Measurements from ENCODE around the gene REC8. TPM values are rescaled to one million over a fixed set of nuclear protein-coding genes. Genes with fewer than 3 reads are reported as not detected.

Gene REC8
- total and polyA plus RNA-seq, 2 of the 4 experiments (the other 2 are of a cell fraction) = 0.36 to 3.5 TPM

DNA sequence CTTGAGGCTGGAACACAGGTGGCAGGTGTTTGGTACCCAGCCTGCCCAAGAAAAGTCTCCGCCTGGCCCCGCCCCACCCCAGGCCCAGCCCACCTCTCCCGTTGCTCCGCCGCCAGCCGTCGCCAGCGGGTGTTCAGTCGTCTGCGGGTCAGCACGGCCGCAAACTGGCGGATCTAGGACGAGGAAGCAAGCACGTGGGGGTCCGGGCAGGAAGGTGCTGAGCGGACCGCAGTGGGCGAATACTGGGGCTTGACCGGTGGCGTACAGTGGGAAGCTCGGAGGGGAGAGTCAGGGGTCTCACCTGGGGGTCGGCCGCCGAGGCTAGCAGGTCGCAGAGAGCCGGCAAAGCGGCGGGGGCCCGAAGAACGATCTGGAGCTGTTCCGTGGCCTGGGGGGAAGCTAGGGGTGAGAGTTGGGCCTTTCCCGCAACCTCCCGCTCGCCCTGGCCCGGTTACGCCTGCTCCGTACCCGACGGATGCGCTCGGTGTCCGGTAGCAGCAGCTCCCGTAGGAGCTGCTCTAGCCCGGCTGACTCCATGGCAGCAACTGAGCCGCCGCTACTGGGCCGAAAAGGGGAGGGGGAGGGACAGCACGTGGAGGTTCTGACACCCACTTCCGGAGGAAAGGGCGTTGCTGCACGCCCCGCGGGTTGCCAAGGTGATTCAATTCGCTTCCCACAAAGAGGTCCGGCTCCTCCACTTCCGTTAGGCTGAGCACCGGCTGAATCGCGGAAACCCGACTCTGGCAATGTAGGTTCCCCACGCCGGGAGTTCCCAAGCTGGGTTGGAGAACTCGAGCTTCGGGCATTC, 16.6 kb downstream of the REC8 start, which contains the start of gene IPO4:
TSS of gene IPO4 (minus strand) at position 566 of the 808 bp plus-strand sequence. CDS start at position 537, 29 bp downstream.
- H2AK9ac ChIP-seq (replicated peaks; ENCODE audit: low read depth, low read length, poor library complexity) = peak within 1 kb of the TSS; percentile 99
- 0 out of 2 replicates have a peak within 1 kb of the TSS, but pooled peaks have one; percentile 11 for H3K56ac ChIP-seq (ENCODE audit: extremely low read depth, insufficient read depth, low read length)
- H3K9ac ChIP-seq (ENCODE audit: low read depth, low read length) = peak within 1 kb of the TSS; percentile 61
- H2BK120ac ChIP-seq (ENCODE audit: low read depth, low read length) = no peak within 1 kb of the TSS
- 0% methylated on average over 24 of the region's 65 CpGs; no CpG with 5 or more reads in 1 of the 2 experiments for WGBS, 2 experiments (ENCODE audit: extremely low coverage in 2 of 2, insufficient read length in 1 of 2)
- peak within 1 kb of the TSS; percentile 73 for H2AK5ac ChIP-seq (ENCODE audit: low read depth, low read length)
- in situ Hi-C loops (cut with MboI; ENCODE audit: low sequenced_read_pairs) = no loop called here
- peak within 1 kb of the TSS; percentile 51 for H3K14ac ChIP-seq (replicated peaks; ENCODE audit: low read depth, low read length)
- H3K79me1 ChIP-seq (ENCODE audit: low read depth in 1 of 2, low read length in 2 of 2) = peaks cover 21 to 67% of the 10 kb centered on the region in 2 experiments
- no peaks in the 10 kb centered on the region for H3K27me3 ChIP-seq (ENCODE audit: control insufficient read depth, insufficient read depth, low read length)
- dilution Hi-C loops (cut with HindIII; ENCODE audit: low sequenced_read_pairs, unreplicated experiment) = no loop called here
- no peak within 1 kb of the TSS for H2BK15ac ChIP-seq (ENCODE audit: low read depth, low read length)
- POLR2A ChIA-PET (ENCODE audit: unreplicated experiment) = interaction anchor here (0.6 kb wide), 2 partner anchors 8 to 109 kb away, joined by 3 read pairs; no protein-coding TSS in a partner anchor
- ATAC-seq (ENCODE audit: low read depth) (peak; percentile 96), DNase-seq (peak; percentile 98)
- H3K23ac ChIP-seq (ENCODE audit: low read depth, low read length) = peak within 1 kb of the TSS; percentile 74; the same call in 1 of the 2 replicates
- H3K4me3 ChIP-seq (ENCODE audit: insufficient read depth, low read depth, low read length) = peak within 1 kb of the TSS; percentile 53
- peaks cover 4% of the 10 kb centered on the region for H3K4me1 ChIP-seq (ENCODE audit: control insufficient read depth, insufficient read depth, low read length)
- peak within 1 kb of the TSS; percentile 96 for H2AFZ ChIP-seq (replicated peaks; ENCODE audit: low read length, poor library complexity)
- H4K8ac ChIP-seq (ENCODE audit: low read depth in 2 of 2, low read length in 2 of 2) = peak within 1 kb of the TSS; percentile 6 to 89; a peak in 2 of 4 replicates
- peak within 1 kb of the TSS; percentile 53 for H4K91ac ChIP-seq (ENCODE audit: insufficient read depth, low read depth, low read length)
- 0 out of 2 replicates have a peak within 1 kb of the TSS, but pooled peaks have one; percentile 15 for H4K5ac ChIP-seq (ENCODE audit: low read depth, low read length)
- intact Hi-C loops (cut with micrococcal nuclease) = no loop called here
- H3K4me2 ChIP-seq (ENCODE audit: low read depth, low read length) = peak within 1 kb of the TSS; percentile 78
- peak within 1 kb of the TSS; percentile 38 for H2BK5ac ChIP-seq (ENCODE audit: low read depth, low read length, poor library complexity, severe bottlenecking)
- no peaks in the 10 kb centered on the region for H4K20me1 ChIP-seq (ENCODE audit: insufficient read depth, low read length)
- BruUV-seq (replicated peaks) = no TSS peak
- peaks cover 18% of the 10 kb centered on the region for H3K9me1 ChIP-seq (ENCODE audit: insufficient read depth, low read length)
- peak within 1 kb of the TSS; percentile 48; the same call in 1 of the 2 replicates for H3K27ac ChIP-seq (ENCODE audit: insufficient read depth, low read length)
- peak within 1 kb of the TSS; percentile 62 for H3K4ac ChIP-seq (ENCODE audit: low read depth, low read length)
- CTCF ChIA-PET = interaction anchor here (0.6 to 1.3 kb wide), 2 partner anchors 12 to 109 kb away, joined by 3 to 4 read pairs; no protein-coding TSS in a partner anchor
- 0 out of 2 replicates have a peak, but pooled peaks have one; percentile 23 for TF ChIP-seq NFE2L2 (IDR thresholded peaks at IDR 0.05; ENCODE audit: low read depth, low read length)
- no peak for TF ChIP-seq RFX5 (IDR thresholded peaks at IDR 0.05; ENCODE audit: low read depth, low read length)
- TF ChIP-seq CEBPB (IDR thresholded peaks at IDR 0.05; ENCODE audit: low read depth, low read length) = peak; percentile 26; the same call in 1 of the 2 replicates
- TF ChIP-seq USF2 (IDR thresholded peaks at IDR 0.05; ENCODE audit: low read depth, low read length) = peak; percentile 92
- peak; percentile 90 for TF ChIP-seq POLR2A (IDR thresholded peaks at IDR 0.05; ENCODE audit: low read depth, low read length)
- peak; percentile 95 for TF ChIP-seq BHLHE40 (IDR thresholded peaks at IDR 0.05; ENCODE audit: low read depth, low read length)
- no peak for TF ChIP-seq CTCF (conservative IDR thresholded peaks at IDR 0.05; ENCODE audit: low read depth, low read length)
- peak; percentile 100 for TF ChIP-seq MXI1 (IDR thresholded peaks at IDR 0.05; ENCODE audit: borderline replicate concordance, low read depth, low read length)
- peak; percentile 80; the same call in 1 of the 2 replicates for TF ChIP-seq ELK1 (IDR thresholded peaks at IDR 0.05; ENCODE audit: borderline replicate concordance, low read depth, low read length)
- TF ChIP-seq MAZ (IDR thresholded peaks at IDR 0.05; ENCODE audit: borderline replicate concordance, low read depth, low read length) = peak; percentile 89
- TF ChIP-seq RAD21 (IDR thresholded peaks at IDR 0.05; ENCODE audit: low read length) = peak; percentile 26; the same call in 1 of the 2 replicates
- no peak for TF ChIP-seq CHD1 (IDR thresholded peaks at IDR 0.05; ENCODE audit: low read depth, low read length)
- TF ChIP-seq SMC3 (IDR thresholded peaks at IDR 0.05; ENCODE audit: low read depth, low read length) = peak; percentile 20; the same call in 1 of the 2 replicates
- peaks cover 52% of the 10 kb centered on the region for H3K36me3 ChIP-seq (ENCODE audit: control insufficient read depth, insufficient read depth, low read length)
- no peak within 1 kb of the TSS for H3K18ac ChIP-seq (ENCODE audit: low read depth, low read length)
- no peaks in the 10 kb centered on the region for H3K9me3 ChIP-seq (ENCODE audit: control insufficient read depth, insufficient read depth, low read length)
- no peak within 1 kb of the TSS for H2BK20ac ChIP-seq (ENCODE audit: low read depth, low read length)
